ENCODE data around the gene FBXO31. TPM values are rescaled to one million over a fixed set of nuclear protein-coding genes. Genes with fewer than 3 reads are reported as not detected.
A peak's percentile ranks its signal among the peaks of the same experiment; 100 is the strongest.

FBXO31 gene
- total RNA-seq, 1 donor from 2014 or later = 26.2 TPM

DNA sequence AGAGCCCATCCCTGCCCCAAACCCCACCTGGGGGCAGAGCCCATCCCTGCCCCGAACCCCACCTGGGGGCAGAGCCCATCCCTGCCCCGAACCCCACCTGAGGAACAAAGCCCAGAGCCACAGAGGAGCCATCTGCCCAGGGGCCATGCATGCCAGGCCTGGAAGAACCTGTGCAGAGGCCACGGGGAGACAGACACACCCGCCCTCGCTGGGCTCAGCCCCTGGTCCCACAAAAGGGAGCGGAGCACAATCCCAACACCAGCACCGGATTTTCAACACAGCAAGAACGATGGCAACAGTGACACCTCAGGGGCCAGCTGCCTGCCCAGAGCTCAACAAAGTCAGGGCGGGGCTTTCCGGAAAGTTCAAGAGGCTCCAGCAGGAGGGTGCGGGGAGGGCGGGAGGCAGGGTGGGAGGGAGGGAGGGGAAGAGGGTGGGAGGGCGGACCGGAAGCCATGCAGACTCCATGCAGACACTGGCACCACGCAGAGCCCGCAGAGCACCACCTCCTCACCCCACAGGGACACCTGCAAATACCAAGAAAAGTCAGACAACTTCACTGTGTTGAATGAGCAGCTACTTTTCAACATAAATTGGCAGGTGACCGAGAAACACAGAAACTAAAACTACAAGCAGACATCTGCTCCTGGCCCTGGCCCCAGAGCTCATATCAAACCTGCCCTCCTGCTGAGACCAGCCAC lies 38.5 kb downstream of the FBXO31 start:
- Histone ChIP-seq H3K9me3 (no peaks in the 10 kb centered on the region), H3K4me1 (peaks cover 7% of the 10 kb centered on the region), H3K27ac (peak overlapping the region; percentile 71), H3K27me3 (ENCODE audit: low read depth) (no peaks in the 10 kb centered on the region), H3K4me3 (peak overlapping the region; percentile 1), H3K36me3 (peaks cover 58% of the 10 kb centered on the region)
- DNase-seq = peak; percentile 65
- TF ChIP-seq, protein P1, sequence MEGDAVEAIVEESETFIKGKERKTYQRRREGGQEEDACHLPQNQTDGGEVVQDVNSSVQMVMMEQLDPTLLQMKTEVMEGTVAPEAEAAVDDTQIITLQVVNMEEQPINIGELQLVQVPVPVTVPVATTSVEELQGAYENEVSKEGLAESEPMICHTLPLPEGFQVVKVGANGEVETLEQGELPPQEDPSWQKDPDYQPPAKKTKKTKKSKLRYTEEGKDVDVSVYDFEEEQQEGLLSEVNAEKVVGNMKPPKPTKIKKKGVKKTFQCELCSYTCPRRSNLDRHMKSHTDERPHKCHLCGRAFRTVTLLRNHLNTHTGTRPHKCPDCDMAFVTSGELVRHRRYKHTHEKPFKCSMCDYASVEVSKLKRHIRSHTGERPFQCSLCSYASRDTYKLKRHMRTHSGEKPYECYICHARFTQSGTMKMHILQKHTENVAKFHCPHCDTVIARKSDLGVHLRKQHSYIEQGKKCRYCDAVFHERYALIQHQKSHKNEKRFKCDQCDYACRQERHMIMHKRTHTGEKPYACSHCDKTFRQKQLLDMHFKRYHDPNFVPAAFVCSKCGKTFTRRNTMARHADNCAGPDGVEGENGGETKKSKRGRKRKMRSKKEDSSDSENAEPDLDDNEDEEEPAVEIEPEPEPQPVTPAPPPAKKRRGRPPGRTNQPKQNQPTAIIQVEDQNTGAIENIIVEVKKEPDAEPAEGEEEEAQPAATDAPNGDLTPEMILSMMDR (IDR thresholded peaks at IDR 0.05) = no peak
- peak; percentile 71 to 73 for ATAC-seq
- intact Hi-C loops (cut with DNase I) = no loop called here

DNA sequence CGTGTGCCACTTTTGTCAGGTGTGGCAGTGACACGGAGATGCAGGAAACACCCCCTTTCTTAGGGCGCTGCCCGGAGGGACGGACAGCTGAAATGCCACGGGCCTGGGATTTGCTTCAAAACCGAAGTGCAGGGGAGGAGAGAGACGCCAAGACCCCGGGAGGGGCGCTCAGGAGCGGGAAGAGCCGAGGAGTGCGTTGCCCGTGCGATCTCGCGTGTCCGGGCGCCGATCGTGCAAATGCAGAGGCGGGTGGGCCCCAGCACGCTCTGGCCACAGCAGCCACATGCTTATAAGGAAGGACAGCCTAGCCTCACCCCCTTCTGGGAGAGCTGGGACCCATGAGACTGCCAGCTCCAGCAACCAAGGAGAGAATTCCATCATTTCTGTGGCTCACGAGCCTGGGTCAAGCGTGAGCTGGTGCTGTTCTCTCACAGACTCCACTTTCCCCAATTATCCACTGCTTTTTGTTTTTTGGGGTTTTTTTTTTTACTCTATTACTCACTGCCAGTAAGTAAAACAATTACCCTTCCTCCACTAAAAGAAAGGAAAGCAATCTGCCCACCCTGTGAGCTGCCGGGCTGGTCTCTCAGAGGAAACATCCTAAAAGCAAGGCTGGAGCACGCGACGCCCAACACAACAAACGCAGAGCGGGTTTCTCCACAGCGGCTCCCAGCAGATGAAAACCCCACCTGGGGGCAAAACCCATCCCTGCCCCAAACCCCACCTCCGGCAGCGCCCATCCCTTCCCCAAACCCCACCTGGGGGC lies 39.2 kb downstream of the FBXO31 start:
- intact Hi-C loops (cut with DNase I) = no loop called here
- Histone ChIP-seq H3K27me3 (ENCODE audit: low read depth) (no peaks in the 10 kb centered on the region), H3K36me3 (peaks cover 65% of the 10 kb centered on the region), H3K4me1 (peaks cover 7% of the 10 kb centered on the region), H3K4me3 (no peak overlapping the region), H3K27ac (peak overlapping the region; percentile 71), H3K9me3 (no peaks in the 10 kb centered on the region)
- ATAC-seq (no peak), DNase-seq (no peak)
- TF ChIP-seq, protein P1 (IDR thresholded peaks at IDR 0.05) = no peak

DNA sequence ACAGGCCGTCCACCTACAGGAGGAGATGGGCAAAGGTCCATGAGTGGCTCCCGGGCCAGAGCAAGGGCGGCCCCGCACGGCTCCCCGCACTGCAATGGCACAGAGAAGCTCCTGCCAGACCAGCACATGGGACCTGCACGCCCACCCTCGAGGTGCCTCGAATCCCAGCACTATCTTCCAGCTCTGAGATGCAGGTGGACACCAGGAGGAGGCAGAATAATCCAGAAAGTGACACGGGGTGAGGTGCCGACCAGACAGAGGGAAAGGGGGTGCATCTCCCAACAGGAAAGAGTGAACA lies 39.9 kb downstream of the FBXO31 start:
- TF ChIP-seq, protein P1 (IDR thresholded peaks at IDR 0.05) = no peak

DNA sequence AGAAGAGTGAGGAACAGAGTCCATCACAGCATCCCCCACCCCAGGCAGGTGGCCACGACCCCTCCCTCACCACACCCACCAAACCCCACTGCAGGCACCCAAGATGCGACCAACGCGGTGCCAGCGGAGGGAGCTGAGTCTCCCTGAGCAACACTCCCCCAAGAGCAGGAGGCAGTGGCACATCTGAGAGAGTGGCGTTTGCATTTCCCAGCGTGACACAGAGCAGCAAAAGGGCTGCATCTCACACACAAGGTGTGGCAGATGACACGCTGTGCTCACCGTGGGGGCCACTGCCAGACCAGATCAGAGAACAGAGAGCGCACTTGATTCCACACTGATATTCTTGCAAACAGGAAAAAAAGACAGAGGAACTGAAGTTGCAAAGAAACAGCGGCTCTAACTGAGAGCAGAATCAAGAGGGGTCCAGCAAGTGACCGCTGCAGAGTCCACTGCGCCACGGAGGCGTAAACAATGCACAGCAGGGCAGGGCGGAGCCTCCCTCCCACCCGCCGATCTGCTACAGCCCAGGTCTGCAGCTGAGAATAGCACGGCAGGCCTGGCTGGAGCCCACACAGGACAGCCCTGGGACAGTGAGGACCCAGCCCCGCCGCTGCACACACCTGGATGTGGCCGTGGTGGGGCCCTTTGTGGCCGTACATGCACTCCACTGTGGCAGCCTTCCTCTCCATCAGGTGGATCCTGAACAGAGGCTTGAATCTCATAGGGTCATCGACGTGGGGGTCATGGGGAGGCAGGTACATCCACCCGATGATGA lies 40.4 kb downstream of the FBXO31 start:
- Histone ChIP-seq H3K4me3 (no peak overlapping the region), H3K9me3 (no peaks in the 10 kb centered on the region), H3K36me3 (peaks cover 70% of the 10 kb centered on the region), H3K27me3 (ENCODE audit: low read depth) (no peaks in the 10 kb centered on the region), H3K4me1 (peaks cover 7% of the 10 kb centered on the region), H3K27ac (no peak overlapping the region)
- peak; percentile 13 for ATAC-seq
- intact Hi-C loops (cut with DNase I) = no loop called here
- DNase-seq = no peak
- TF ChIP-seq, protein P1 (IDR thresholded peaks at IDR 0.05) = no peak

More for the DNA sequence above, 39.9 kb downstream of the FBXO31 start:
- Histone ChIP-seq H3K9me3 (no peaks in the 10 kb centered on the region), H3K36me3 (peaks cover 69% of the 10 kb centered on the region), H3K27me3 (ENCODE audit: low read depth) (no peaks in the 10 kb centered on the region), H3K4me3 (no peak overlapping the region), H3K4me1 (peaks cover 7% of the 10 kb centered on the region), H3K27ac (no peak overlapping the region)
- intact Hi-C loops (cut with DNase I) = no loop called here
- ATAC-seq (no peak), DNase-seq (no peak)

DNA sequence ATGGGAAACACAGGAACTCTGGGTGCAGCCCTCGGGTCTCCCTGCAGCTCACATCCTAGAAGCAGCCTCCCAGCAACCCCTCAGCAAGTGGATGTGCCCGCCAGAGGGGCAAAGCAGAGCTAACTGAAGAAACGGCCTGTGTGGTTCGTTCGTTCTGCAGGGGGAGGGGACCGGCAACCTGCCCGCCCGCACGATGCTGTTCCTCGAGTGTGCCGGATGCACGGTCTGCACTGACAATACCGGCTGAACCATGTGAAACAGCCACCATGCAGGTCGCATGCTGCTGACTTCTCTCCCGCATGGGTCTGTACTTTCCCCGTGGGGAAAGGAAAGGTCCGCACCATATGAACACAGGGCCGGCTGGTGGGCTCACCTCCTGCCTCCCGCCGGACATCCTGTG lies 41.1 kb downstream of the FBXO31 start:
- DNase-seq = no peak
- Histone ChIP-seq H3K27ac (no peak overlapping the region), H3K9me3 (no peaks in the 10 kb centered on the region), H3K36me3 (peaks cover 73% of the 10 kb centered on the region), H3K4me1 (peaks cover 7% of the 10 kb centered on the region), H3K4me3 (no peak overlapping the region), H3K27me3 (ENCODE audit: low read depth) (no peaks in the 10 kb centered on the region)
- no peak for ATAC-seq
- TF ChIP-seq, protein P1 (IDR thresholded peaks at IDR 0.05) = no peak
- intact Hi-C loops (cut with DNase I) = no loop called here

Measured in lower lobe of right lung (tissue), 2 donors.